SK-N-SH treated with all-trans-retinoic acid at 6 μM for 48 hours (cell line): Measurements from ENCODE around the gene ABCE1.

Experiments used
- ATAC-seq: fragments of 200-7000 bp; cut with Tn5 transposase; 3 replicates; pipeline ENCODE4 v1.9.1; 2020; ENCODE audit warnings: mild to moderate bottlenecking, moderate library complexity
- ARNTL ChIP-seq: fragments of 450-650 bp; formaldehyde crosslinking; IDR thresholded peaks from 2 replicates; pipeline ENCODE4 v1.5.0; 2020; ENCODE audit warnings: low read depth, mild to moderate bottlenecking, moderate library complexity, borderline replicate concordance
- BACH2 ChIP-seq: fragments of 250-450 bp; sonication (Bioruptor Pico); IDR thresholded peaks from 2 replicates; pipeline ENCODE4 v1.9.0; 2021; ENCODE audit warnings: mild to moderate bottlenecking, borderline replicate concordance
- ESRRG ChIP-seq: fragments of 250-450 bp; sonication (Bioruptor Pico); IDR thresholded peaks from 2 replicates; pipeline ENCODE4 v1.6.1; 2021; ENCODE audit warnings: mild to moderate bottlenecking
- GLIS3 ChIP-seq: fragments of 250-450 bp; sonication (Bioruptor Pico); IDR thresholded peaks from 2 replicates; pipeline ENCODE4 v1.5.0; 2020; ENCODE audit warnings: mild to moderate bottlenecking, moderate library complexity
- OSR1 ChIP-seq: fragments of 250-450 bp; sonication (Bioruptor Pico); IDR thresholded peaks from 2 replicates; pipeline ENCODE4 v1.8.0; 2022; ENCODE audit warnings: moderate library complexity, mild to moderate bottlenecking, inconsistent platforms
- PPARA ChIP-seq: fragments of 250-450 bp; sonication (Bioruptor Pico); IDR thresholded peaks from 2 replicates; pipeline ENCODE4 v1.5.0; 2020; ENCODE audit warnings: mild to moderate bottlenecking, borderline replicate concordance
- RARB ChIP-seq: fragments of 250-450 bp; sonication (Bioruptor Pico); IDR thresholded peaks from 2 replicates; pipeline ENCODE4 v1.8.0; 2021; ENCODE audit warnings: mild to moderate bottlenecking, moderate library complexity
- SNAI2 ChIP-seq: fragments of 250-450 bp; sonication (Bioruptor Pico); IDR thresholded peaks from 2 replicates; pipeline ENCODE4 v1.5.0; 2020; ENCODE audit warnings: mild to moderate bottlenecking, moderate library complexity
- TCF4 ChIP-seq: fragments of 250-450 bp; sonication (Bioruptor Pico); IDR thresholded peaks from 2 replicates; pipeline ENCODE4 v1.8.0; 2021; ENCODE audit warnings: mild to moderate bottlenecking, moderate library complexity, borderline replicate concordance
- ZC3H10 ChIP-seq: fragments of 250-450 bp; sonication (Bioruptor Pico); IDR thresholded peaks from 2 replicates; pipeline ENCODE4 v1.5.1; 2021; ENCODE audit warnings: mild to moderate bottlenecking, moderate library complexity
- ZFP3 ChIP-seq: fragments of 250-450 bp; sonication (Bioruptor Pico); IDR thresholded peaks from 2 replicates; pipeline ENCODE4 v1.5.0; 2020; ENCODE audit warnings: mild to moderate bottlenecking, moderate library complexity
- ZFP30 ChIP-seq: fragments of 450-650 bp; formaldehyde crosslinking; IDR thresholded peaks from 2 replicates; pipeline ENCODE4 v1.5.0; 2022; ENCODE audit warnings: mild to moderate bottlenecking, moderate library complexity
- ZNF565 ChIP-seq: fragments of 450-650 bp; formaldehyde crosslinking; conservative IDR thresholded peaks from 2 replicates; pipeline ENCODE4 v1.5.0; 2020; ENCODE audit warnings: low read depth, mild to moderate bottlenecking, moderate library complexity
- ZNF70 ChIP-seq: fragments of 450-650 bp; formaldehyde crosslinking; IDR thresholded peaks from 2 replicates; pipeline ENCODE4 v1.5.0; 2020; ENCODE audit warnings: mild to moderate bottlenecking, moderate library complexity
- ZNF8 ChIP-seq: fragments of 450-650 bp; formaldehyde crosslinking; IDR thresholded peaks from 2 replicates; pipeline ENCODE4 v1.5.0; 2020; ENCODE audit warnings: mild to moderate bottlenecking, moderate library complexity
- TF ChIP-seq, protein P1 (sequence below): fragments of 250-450 bp; sonication (Bioruptor Pico); IDR thresholded peaks from 2 replicates; pipeline ENCODE4 v1.8.0; 2021; ENCODE audit warnings: low read depth, mild to moderate bottlenecking, moderate library complexity, borderline replicate concordance
- TF ChIP-seq, protein P2 (sequence below): fragments of 250-450 bp; sonication (Bioruptor Pico); IDR thresholded peaks from 2 replicates; pipeline ENCODE4 v1.5.0; 2020; ENCODE audit warnings: mild to moderate bottlenecking, moderate library complexity
- TF ChIP-seq, protein P3 (sequence below): fragments of 250-450 bp; sonication (Bioruptor Pico); IDR thresholded peaks from 2 replicates; pipeline ENCODE4 v1.8.0; 2020; ENCODE audit warnings: mild to moderate bottlenecking, moderate library complexity, borderline replicate concordance
- TF ChIP-seq, protein P4 (sequence below): fragments of 250-450 bp; sonication (Bioruptor Pico); IDR thresholded peaks from 2 replicates; pipeline ENCODE4 v1.5.1; 2020; ENCODE audit warnings: low read depth, mild to moderate bottlenecking, moderate library complexity
- TF ChIP-seq, protein P5 (sequence below): fragments of 250-450 bp; sonication (Bioruptor Pico); IDR thresholded peaks from 2 replicates; pipeline ENCODE4 v1.5.1; 2021; ENCODE audit warnings: mild to moderate bottlenecking, moderate library complexity

ABCE1 gene

DNA sequence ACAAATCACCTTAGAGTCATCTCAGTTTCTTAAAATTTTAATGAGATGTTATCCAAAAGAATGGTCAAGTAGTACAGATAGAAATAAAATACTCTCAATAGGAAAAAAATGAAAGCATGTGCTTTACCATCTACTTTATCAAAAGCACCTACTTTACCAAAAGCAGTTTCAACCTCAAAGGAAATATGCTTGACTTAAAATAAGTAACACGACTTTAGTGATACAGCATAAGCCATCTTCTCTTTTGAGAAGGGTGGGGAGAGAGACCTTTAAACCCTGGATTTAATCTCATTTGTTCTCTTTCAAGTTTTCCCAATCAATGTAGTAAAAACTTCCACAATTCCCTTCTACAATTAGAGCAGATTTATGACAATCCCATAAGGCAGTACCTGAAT, 55.8 kb downstream of the ABCE1 start (continued):
- TF ChIP-seq, protein P1, sequence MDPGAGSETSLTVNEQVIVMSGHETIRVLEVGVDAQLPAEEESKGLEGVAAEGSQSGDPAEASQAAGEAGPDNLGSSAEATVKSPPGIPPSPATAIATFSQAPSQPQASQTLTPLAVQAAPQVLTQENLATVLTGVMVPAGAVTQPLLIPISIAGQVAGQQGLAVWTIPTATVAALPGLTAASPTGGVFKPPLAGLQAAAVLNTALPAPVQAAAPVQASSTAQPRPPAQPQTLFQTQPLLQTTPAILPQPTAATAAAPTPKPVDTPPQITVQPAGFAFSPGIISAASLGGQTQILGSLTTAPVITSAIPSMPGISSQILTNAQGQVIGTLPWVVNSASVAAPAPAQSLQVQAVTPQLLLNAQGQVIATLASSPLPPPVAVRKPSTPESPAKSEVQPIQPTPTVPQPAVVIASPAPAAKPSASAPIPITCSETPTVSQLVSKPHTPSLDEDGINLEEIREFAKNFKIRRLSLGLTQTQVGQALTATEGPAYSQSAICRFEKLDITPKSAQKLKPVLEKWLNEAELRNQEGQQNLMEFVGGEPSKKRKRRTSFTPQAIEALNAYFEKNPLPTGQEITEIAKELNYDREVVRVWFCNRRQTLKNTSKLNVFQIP (CRISPR knock-in tag), result no peak
- TF ChIP-seq ZC3H10 (CRISPR knock-in tag), result no peak
- TF ChIP-seq ZNF70 (CRISPR knock-in tag), result no peak
- no peak for TF ChIP-seq PPARA (CRISPR knock-in tag)
- TF ChIP-seq ZFP30 (CRISPR knock-in tag), result no peak
- no peak for TF ChIP-seq SNAI2 (CRISPR knock-in tag)

DNA sequence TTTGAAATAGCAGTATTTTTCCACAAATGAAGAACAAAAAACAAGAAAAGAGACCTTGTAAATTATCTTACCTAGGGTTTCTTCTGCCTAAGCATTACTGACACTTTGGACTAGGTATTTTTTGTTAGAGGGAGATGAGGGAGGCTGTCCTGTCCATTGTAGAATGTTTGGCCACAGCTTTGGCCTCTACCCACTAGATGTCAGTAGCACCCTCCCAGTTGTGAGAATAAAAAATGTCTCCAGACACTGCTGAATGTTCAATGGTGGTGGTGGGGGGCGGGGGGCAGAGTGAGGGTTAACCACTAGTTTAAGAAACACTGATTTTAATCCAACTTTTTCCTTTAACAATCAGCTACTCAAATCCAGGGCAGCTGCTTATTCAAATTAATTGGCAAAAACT, 56.5 kb downstream of the ABCE1 start:
- peak; percentile 88 for ATAC-seq
- TF ChIP-seq SNAI2 (CRISPR knock-in tag) (no peak), BACH2 (CRISPR knock-in tag) (no peak), ZFP3 (CRISPR knock-in tag) (no peak)

DNA sequence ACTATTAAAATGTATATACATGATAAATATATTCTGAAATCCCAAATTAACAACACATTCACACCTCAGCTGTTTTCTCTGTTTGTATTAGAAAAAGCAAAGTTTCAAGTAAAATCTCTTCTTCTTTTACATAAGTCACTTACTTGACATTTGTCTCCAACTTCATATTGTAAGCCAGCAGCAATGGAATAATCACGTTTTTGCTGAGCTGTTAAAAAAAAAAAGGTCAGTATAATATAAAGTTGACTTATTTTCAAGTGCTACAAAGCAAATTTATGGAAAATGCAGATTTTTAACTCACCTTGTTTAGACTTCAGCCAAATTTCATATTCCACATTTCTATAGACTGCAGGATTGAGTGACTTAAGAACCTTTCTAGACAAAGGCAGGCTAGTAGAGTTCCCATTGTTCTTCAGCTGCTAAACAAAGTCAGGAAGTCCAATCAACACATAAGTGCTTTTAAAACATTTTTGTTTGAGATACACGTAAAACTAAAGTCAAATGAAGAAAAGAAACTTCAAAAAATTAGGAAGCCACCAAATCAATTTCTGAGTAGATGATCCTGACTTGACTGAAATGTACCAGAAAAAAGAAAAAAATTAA, 57.3 kb downstream of the ABCE1 start:
- no peak for ATAC-seq
- TF ChIP-seq ZNF70 (CRISPR knock-in tag), result no peak
- TF ChIP-seq, protein P2, sequence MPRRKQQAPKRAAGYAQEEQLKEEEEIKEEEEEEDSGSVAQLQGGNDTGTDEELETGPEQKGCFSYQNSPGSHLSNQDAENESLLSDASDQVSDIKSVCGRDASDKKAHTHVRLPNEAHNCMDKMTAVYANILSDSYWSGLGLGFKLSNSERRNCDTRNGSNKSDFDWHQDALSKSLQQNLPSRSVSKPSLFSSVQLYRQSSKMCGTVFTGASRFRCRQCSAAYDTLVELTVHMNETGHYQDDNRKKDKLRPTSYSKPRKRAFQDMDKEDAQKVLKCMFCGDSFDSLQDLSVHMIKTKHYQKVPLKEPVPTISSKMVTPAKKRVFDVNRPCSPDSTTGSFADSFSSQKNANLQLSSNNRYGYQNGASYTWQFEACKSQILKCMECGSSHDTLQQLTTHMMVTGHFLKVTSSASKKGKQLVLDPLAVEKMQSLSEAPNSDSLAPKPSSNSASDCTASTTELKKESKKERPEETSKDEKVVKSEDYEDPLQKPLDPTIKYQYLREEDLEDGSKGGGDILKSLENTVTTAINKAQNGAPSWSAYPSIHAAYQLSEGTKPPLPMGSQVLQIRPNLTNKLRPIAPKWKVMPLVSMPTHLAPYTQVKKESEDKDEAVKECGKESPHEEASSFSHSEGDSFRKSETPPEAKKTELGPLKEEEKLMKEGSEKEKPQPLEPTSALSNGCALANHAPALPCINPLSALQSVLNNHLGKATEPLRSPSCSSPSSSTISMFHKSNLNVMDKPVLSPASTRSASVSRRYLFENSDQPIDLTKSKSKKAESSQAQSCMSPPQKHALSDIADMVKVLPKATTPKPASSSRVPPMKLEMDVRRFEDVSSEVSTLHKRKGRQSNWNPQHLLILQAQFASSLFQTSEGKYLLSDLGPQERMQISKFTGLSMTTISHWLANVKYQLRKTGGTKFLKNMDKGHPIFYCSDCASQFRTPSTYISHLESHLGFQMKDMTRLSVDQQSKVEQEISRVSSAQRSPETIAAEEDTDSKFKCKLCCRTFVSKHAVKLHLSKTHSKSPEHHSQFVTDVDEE, result no peak
- no peak for TF ChIP-seq GLIS3 (CRISPR knock-in tag)
- no peak for TF ChIP-seq ARNTL (CRISPR knock-in tag)
- TF ChIP-seq BACH2 (CRISPR knock-in tag), result no peak
- TF ChIP-seq ESRRG, result no peak
- no peak for TF ChIP-seq ZC3H10 (CRISPR knock-in tag)
- no peak for TF ChIP-seq PPARA (CRISPR knock-in tag)
- TF ChIP-seq, protein P3, sequence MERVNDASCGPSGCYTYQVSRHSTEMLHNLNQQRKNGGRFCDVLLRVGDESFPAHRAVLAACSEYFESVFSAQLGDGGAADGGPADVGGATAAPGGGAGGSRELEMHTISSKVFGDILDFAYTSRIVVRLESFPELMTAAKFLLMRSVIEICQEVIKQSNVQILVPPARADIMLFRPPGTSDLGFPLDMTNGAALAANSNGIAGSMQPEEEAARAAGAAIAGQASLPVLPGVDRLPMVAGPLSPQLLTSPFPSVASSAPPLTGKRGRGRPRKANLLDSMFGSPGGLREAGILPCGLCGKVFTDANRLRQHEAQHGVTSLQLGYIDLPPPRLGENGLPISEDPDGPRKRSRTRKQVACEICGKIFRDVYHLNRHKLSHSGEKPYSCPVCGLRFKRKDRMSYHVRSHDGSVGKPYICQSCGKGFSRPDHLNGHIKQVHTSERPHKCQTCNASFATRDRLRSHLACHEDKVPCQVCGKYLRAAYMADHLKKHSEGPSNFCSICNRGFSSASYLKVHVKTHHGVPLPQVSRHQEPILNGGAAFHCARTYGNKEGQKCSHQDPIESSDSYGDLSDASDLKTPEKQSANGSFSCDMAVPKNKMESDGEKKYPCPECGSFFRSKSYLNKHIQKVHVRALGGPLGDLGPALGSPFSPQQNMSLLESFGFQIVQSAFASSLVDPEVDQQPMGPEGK (CRISPR knock-in tag), result no peak
- TF ChIP-seq ZFP3 (CRISPR knock-in tag), result no peak
- TF ChIP-seq, protein P4, sequence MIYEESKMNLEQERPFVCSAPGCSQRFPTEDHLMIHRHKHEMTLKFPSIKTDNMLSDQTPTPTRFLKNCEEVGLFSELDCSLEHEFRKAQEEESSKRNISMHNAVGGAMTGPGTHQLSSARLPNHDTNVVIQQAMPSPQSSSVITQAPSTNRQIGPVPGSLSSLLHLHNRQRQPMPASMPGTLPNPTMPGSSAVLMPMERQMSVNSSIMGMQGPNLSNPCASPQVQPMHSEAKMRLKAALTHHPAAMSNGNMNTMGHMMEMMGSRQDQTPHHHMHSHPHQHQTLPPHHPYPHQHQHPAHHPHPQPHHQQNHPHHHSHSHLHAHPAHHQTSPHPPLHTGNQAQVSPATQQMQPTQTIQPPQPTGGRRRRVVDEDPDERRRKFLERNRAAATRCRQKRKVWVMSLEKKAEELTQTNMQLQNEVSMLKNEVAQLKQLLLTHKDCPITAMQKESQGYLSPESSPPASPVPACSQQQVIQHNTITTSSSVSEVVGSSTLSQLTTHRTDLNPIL (CRISPR knock-in tag), result no peak
- no peak for TF ChIP-seq ZNF565
- no peak for TF ChIP-seq RARB (CRISPR knock-in tag)
- TF ChIP-seq, protein P1 (CRISPR knock-in tag), result no peak
- TF ChIP-seq, protein P5, sequence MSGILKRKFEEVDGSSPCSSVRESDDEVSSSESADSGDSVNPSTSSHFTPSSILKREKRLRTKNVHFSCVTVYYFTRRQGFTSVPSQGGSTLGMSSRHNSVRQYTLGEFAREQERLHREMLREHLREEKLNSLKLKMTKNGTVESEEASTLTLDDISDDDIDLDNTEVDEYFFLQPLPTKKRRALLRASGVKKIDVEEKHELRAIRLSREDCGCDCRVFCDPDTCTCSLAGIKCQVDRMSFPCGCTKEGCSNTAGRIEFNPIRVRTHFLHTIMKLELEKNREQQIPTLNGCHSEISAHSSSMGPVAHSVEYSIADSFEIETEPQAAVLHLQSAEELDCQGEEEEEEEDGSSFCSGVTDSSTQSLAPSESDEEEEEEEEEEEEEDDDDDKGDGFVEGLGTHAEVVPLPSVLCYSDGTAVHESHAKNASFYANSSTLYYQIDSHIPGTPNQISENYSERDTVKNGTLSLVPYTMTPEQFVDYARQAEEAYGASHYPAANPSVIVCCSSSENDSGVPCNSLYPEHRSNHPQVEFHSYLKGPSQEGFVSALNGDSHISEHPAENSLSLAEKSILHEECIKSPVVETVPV (CRISPR knock-in tag), result no peak
- TF ChIP-seq SNAI2 (CRISPR knock-in tag), result no peak
- TF ChIP-seq OSR1 (CRISPR knock-in tag), result no peak
- TF ChIP-seq ZFP30 (CRISPR knock-in tag), result no peak
- no peak for TF ChIP-seq ZNF8 (CRISPR knock-in tag)
- TF ChIP-seq TCF4 (CRISPR knock-in tag), result no peak
- TF ChIP-seq, all 23 proteins: peak for 0
